GM13976 (cell line): ENCODE measurements around the gene UBN1.
"Not testable (repeated sequence)": the region's sequence is repeated elsewhere in the genome, so short reads cannot be mapped to it uniquely, and the experiment has no call there.

Experiments used
- DNase-seq: peaks from one replicate; pipeline ENCODE4 v3.0.0; 2012; ENCODE audit warnings: low spot score
- CTCF ChIP-seq: IDR thresholded peaks from 2 replicates; pipeline ENCODE4 v1.5.1; 2012; ENCODE audit warnings: borderline replicate concordance, mild to moderate bottlenecking; ENCODE audit not compliant: insufficient read depth; ENCODE audit errors: extremely low read depth, missing control alignments, control extremely low read depth
- in situ Hi-C: fragments of 300-500 bp; cut with MboI; formaldehyde crosslinking; loops from one replicate; pipeline ENCODE4 v1.12.0; 2022; ENCODE audit warnings: low sequenced_read_pairs, mixed read lengths, inconsistent platforms; ENCODE audit not compliant: unreplicated experiment

Gene UBN1

GRCh38 chr16:4925293-4925607 is 78.0 kb downstream of the UBN1 start:
- TF ChIP-seq CTCF, result no peak
- no peak for DNase-seq
- in situ Hi-C loops, result no loop called here

- in situ Hi-C loops, result no loop called here
- no peak for TF ChIP-seq CTCF
- DNase-seq, result no peak
These were observed 78.5 kb downstream of the UBN1 start for GRCh38 chr16:4925791-4926190.

- no peak for TF ChIP-seq CTCF
- in situ Hi-C loops, result no loop called here
- DNase-seq, result no peak
These were observed 79.6 kb downstream of the UBN1 start for GRCh38 chr16:4926928-4927327.

- in situ Hi-C loops, result no loop called here
- TF ChIP-seq CTCF, result no peak
These were observed 80.4 kb downstream of the UBN1 start for GRCh38 chr16:4927661-4928060.

GRCh38 chr16:4928227-4928626 is 80.9 kb downstream of the UBN1 start:
- TF ChIP-seq CTCF, result no peak
- in situ Hi-C loops, result no loop called here
- DNase-seq, result no peak

More at GRCh38 chr16:4927661-4928060, 80.4 kb downstream of the UBN1 start:
- DNase-seq, result no peak

- DNase-seq, in situ Hi-C loops: not testable (repeated sequence)
These were observed 82.3 kb downstream of the UBN1 start for GRCh38 chr16:4929619-4930018.

- in situ Hi-C loops, result no loop called here
- DNase-seq, result no peak
- TF ChIP-seq CTCF, result no peak
These were observed 84.1 kb downstream of the UBN1 start for GRCh38 chr16:4931381-4931780.
